ENCODE data around the gene DROSHA.

The DROSHA gene

GRCh38 chr5:31427724-31428309 lies 104.1 kb downstream of the DROSHA start:
- Histone ChIP-seq H3K27me3 (ENCODE audit: control insufficient read depth, insufficient read depth, low read length, poor library complexity, severe bottlenecking) (no peaks in the 10 kb centered on the region), H3K36me3 (ENCODE audit: control insufficient read depth, insufficient read depth, low read length) (peaks cover 13% of the 10 kb centered on the region), H3K27ac (ENCODE audit: insufficient read depth, low read depth, low read length, poor library complexity, severe bottlenecking) (no peak overlapping the region), H3K9me3 (ENCODE audit: control insufficient read depth, low read length) (no peaks in the 10 kb centered on the region), H3K4me1 (ENCODE audit: control insufficient read depth, insufficient read depth, low read length) (no peaks in the 10 kb centered on the region), H3K4me3 (ENCODE audit: insufficient read depth, low read depth, low read length) (no peak overlapping the region)
- WGBS, 2 experiments, result 94 to 100% methylated on average over 1 of the region's 1 CpG

DNA sequence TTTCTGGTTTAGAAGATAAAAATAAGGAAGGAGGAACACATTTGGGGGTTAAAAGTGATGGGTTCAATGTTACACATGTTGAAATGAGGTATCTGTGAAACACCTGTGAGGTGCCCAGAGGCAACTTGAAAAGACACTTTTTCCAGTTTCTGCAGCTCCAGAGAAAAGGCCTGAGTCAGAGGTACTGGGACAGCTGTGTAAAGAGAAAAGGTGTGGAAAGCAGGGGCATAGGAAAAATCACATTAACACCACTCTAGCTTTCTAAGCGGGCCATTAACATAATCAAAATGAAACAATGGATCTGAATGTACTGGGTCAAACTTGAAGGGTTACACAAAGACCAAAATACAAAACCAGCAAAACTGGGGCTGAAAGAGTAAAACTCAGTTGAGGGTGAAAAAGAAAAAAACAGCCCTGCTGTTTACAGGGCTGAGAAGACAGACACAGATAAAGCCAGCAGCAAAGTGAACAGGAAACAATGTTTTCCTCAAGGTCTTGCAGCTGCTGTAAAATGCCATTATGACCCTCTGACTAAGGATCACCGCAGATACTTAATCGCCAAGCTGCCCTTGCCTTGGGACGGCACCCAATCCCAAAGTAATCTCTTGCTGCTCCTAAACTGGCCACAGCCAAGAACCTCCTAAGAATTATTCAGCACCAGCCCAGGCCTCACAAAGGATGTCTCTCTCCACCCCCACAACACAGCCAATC lies 104.7 kb downstream of the DROSHA start:
- Histone ChIP-seq H3K9me3 (ENCODE audit: control insufficient read depth, low read length) (no peaks in the 10 kb centered on the region), H3K4me1 (ENCODE audit: control insufficient read depth, insufficient read depth, low read length) (no peaks in the 10 kb centered on the region), H3K36me3 (ENCODE audit: control insufficient read depth, insufficient read depth, low read length) (peaks cover 8% of the 10 kb centered on the region), H3K4me3 (ENCODE audit: insufficient read depth, low read depth, low read length) (no peak overlapping the region), H3K27ac (ENCODE audit: insufficient read depth, low read depth, low read length, poor library complexity, severe bottlenecking) (no peak overlapping the region), H3K27me3 (ENCODE audit: control insufficient read depth, insufficient read depth, low read length, poor library complexity, severe bottlenecking) (no peaks in the 10 kb centered on the region)
- WGBS, 2 experiments, result 71 to 83% methylated on average over 3 to 4 of the region's 4 CpGs

DNA sequence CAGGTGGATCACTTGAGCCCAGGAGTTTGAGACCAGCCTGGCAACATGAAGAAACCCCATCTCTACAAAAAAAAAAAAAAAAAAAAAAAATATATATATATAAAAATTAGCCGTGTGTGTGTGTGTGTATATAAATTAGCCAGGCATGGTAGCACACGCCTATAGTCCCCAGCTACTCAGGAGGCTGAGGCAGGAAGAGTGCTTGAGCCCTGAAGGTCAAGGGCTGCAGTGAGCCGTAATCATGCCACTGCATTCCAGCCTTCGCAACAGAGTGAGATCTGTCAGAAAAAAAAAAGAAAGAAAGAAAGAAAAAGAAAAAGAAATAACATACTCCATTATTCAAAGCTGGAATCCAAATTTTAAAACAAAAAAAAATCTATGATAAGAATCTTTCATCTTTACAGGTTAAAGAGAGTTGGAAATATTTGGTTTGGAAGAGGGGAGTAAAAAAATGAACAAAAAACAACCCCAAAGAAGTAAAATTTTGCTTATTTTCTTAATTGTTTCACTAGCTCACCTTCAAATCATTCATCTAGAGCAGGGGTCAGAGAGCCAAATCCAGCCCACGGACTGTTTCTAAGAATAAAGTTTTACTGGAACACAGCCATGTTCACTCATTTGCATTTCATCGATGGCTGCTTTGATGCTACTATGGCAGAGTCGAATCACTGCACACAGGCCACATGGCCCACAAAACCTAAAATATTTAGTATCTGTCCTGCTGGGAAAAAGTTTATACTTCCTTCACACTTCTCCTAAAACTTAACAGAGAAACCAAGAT lies 109.9 kb downstream of the DROSHA start:
- 93 to 96% methylated on average over 6 to 7 of the region's 7 CpGs for WGBS, 2 experiments
- Histone ChIP-seq H3K27ac (ENCODE audit: insufficient read depth, low read depth, low read length, poor library complexity, severe bottlenecking) (no peak overlapping the region), H3K9me3 (ENCODE audit: control insufficient read depth, low read length) (no peaks in the 10 kb centered on the region), H3K36me3 (ENCODE audit: control insufficient read depth, insufficient read depth, low read length) (peaks cover 21% of the 10 kb centered on the region), H3K27me3 (ENCODE audit: control insufficient read depth, insufficient read depth, low read length, poor library complexity, severe bottlenecking) (no peaks in the 10 kb centered on the region), H3K4me1 (ENCODE audit: control insufficient read depth, insufficient read depth, low read length) (no peaks in the 10 kb centered on the region), H3K4me3 (ENCODE audit: insufficient read depth, low read depth, low read length) (no peak overlapping the region)

- H3K4me1 ChIP-seq (ENCODE audit: control insufficient read depth, insufficient read depth, low read length), result no peaks in the 10 kb centered on the region
- no peaks in the 10 kb centered on the region for H3K9me3 ChIP-seq (ENCODE audit: control insufficient read depth, low read length)
- WGBS, 2 experiments, result 96% methylated on average over 5 of the region's 5 CpGs
- H3K27me3 ChIP-seq (ENCODE audit: control insufficient read depth, insufficient read depth, low read length, poor library complexity, severe bottlenecking), result no peaks in the 10 kb centered on the region
- H3K36me3 ChIP-seq (ENCODE audit: control insufficient read depth, insufficient read depth, low read length), result peaks cover 16% of the 10 kb centered on the region
- H3K27ac ChIP-seq (ENCODE audit: insufficient read depth, low read depth, low read length, poor library complexity, severe bottlenecking), result no peak overlapping the region
- H3K4me3 ChIP-seq (ENCODE audit: insufficient read depth, low read depth, low read length), result no peak overlapping the region
Measured at GRCh38 chr5:31417512-31417911, 114.4 kb downstream of the DROSHA start.

- Histone ChIP-seq H3K36me3 (ENCODE audit: control insufficient read depth, insufficient read depth, low read length) (peaks cover 16% of the 10 kb centered on the region), H3K9me3 (ENCODE audit: control insufficient read depth, low read length) (no peaks in the 10 kb centered on the region), H3K4me1 (ENCODE audit: control insufficient read depth, insufficient read depth, low read length) (no peaks in the 10 kb centered on the region), H3K27ac (ENCODE audit: insufficient read depth, low read depth, low read length, poor library complexity, severe bottlenecking) (no peak overlapping the region), H3K4me3 (ENCODE audit: insufficient read depth, low read depth, low read length) (no peak overlapping the region), H3K27me3 (ENCODE audit: control insufficient read depth, insufficient read depth, low read length, poor library complexity, severe bottlenecking) (no peaks in the 10 kb centered on the region)
- WGBS, 2 experiments, result 58 to 64% methylated on average over 3 of the region's 3 CpGs
Measured at GRCh38 chr5:31416547-31416946, 115.3 kb downstream of the DROSHA start.

GRCh38 chr5:31415960-31416359 lies 115.9 kb downstream of the DROSHA start:
- WGBS, 2 experiments, result 90 to 93% methylated on average over 2 of the region's 2 CpGs
- no peaks in the 10 kb centered on the region for H3K27me3 ChIP-seq (ENCODE audit: control insufficient read depth, insufficient read depth, low read length, poor library complexity, severe bottlenecking)
- H3K4me3 ChIP-seq (ENCODE audit: insufficient read depth, low read depth, low read length), result no peak overlapping the region
- no peaks in the 10 kb centered on the region for H3K9me3 ChIP-seq (ENCODE audit: control insufficient read depth, low read length)
- H3K36me3 ChIP-seq (ENCODE audit: control insufficient read depth, insufficient read depth, low read length), result peaks cover 16% of the 10 kb centered on the region
- H3K27ac ChIP-seq (ENCODE audit: insufficient read depth, low read depth, low read length, poor library complexity, severe bottlenecking), result no peak overlapping the region
- no peaks in the 10 kb centered on the region for H3K4me1 ChIP-seq (ENCODE audit: control insufficient read depth, insufficient read depth, low read length)

GRCh38 chr5:31415009-31415923 lies 116.6 kb downstream of the DROSHA start:
- WGBS, 2 experiments, result 90 to 96% methylated on average over 6 of the region's 6 CpGs
- no peaks in the 10 kb centered on the region for H3K27me3 ChIP-seq (ENCODE audit: control insufficient read depth, insufficient read depth, low read length, poor library complexity, severe bottlenecking)
- no peaks in the 10 kb centered on the region for H3K4me1 ChIP-seq (ENCODE audit: control insufficient read depth, insufficient read depth, low read length)
- no peak overlapping the region for H3K27ac ChIP-seq (ENCODE audit: insufficient read depth, low read depth, low read length, poor library complexity, severe bottlenecking)
- H3K4me3 ChIP-seq (ENCODE audit: insufficient read depth, low read depth, low read length), result no peak overlapping the region
- no peaks in the 10 kb centered on the region for H3K9me3 ChIP-seq (ENCODE audit: control insufficient read depth, low read length)
- peaks cover 22% of the 10 kb centered on the region for H3K36me3 ChIP-seq (ENCODE audit: control insufficient read depth, insufficient read depth, low read length)

- H3K4me3 ChIP-seq (ENCODE audit: insufficient read depth, low read depth, low read length), result no peak overlapping the region
- no peaks in the 10 kb centered on the region for H3K27me3 ChIP-seq (ENCODE audit: control insufficient read depth, insufficient read depth, low read length, poor library complexity, severe bottlenecking)
- WGBS, 2 experiments, result 93 to 94% methylated on average over 8 of the region's 8 CpGs
- peaks cover 23% of the 10 kb centered on the region for H3K36me3 ChIP-seq (ENCODE audit: control insufficient read depth, insufficient read depth, low read length)
- no peak overlapping the region for H3K27ac ChIP-seq (ENCODE audit: insufficient read depth, low read depth, low read length, poor library complexity, severe bottlenecking)
- no peaks in the 10 kb centered on the region for H3K9me3 ChIP-seq (ENCODE audit: control insufficient read depth, low read length)
- H3K4me1 ChIP-seq (ENCODE audit: control insufficient read depth, insufficient read depth, low read length), result no peaks in the 10 kb centered on the region
Measured at GRCh38 chr5:31413030-31413812, 118.7 kb downstream of the DROSHA start.

DNA sequence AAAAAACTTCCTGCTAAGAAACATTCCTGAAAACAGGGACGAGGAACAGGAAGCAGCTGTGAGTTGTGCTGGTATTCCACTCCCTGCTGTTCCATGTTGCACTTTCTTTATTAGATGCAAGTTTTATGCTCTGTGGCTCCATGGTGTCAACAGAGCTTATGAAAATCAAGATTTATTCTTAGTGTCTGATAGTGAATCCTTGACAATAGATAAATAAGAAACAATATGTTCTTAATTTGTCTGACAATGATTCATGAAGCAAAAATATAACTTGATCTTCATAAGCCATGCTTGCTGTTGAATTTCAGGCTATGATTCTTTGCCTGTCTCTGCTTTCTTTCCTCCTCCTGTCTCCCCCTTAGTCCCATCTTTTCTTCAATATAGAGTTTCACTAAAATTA lies 119.6 kb downstream of the DROSHA start:
- H3K27ac ChIP-seq (ENCODE audit: insufficient read depth, low read depth, low read length, poor library complexity, severe bottlenecking), result no peak overlapping the region
- 97 to 100% methylated on average over 1 of the region's 1 CpG for WGBS, 2 experiments
- H3K27me3 ChIP-seq (ENCODE audit: control insufficient read depth, insufficient read depth, low read length, poor library complexity, severe bottlenecking), result no peaks in the 10 kb centered on the region
- H3K4me3 ChIP-seq (ENCODE audit: insufficient read depth, low read depth, low read length), result no peak overlapping the region
- H3K36me3 ChIP-seq (ENCODE audit: control insufficient read depth, insufficient read depth, low read length), result peaks cover 16% of the 10 kb centered on the region
- H3K9me3 ChIP-seq (ENCODE audit: control insufficient read depth, low read length), result no peaks in the 10 kb centered on the region
- H3K4me1 ChIP-seq (ENCODE audit: control insufficient read depth, insufficient read depth, low read length), result no peaks in the 10 kb centered on the region

Data from ectodermal cell (in vitro differentiated cells).